OCI-LY1 (cell line): Measurements from ENCODE around the gene EPB41L4A.

Source experiments
- H2AFZ ChIP-seq: fragments of 200-600 bp; sonication (generic), shearing (Covaris generic); 2 replicates; pipeline ENCODE4 v1.6.0; 2014; ENCODE audit warnings: antibody characterized with exemption, mild to moderate bottlenecking, low read length
- H3F3A ChIP-seq: fragments of 200-600 bp; sonication (generic), shearing (Covaris generic); 2 replicates; pipeline ENCODE4 v1.6.0; 2014; ENCODE audit warnings: mild to moderate bottlenecking, antibody characterized with exemption, low read length, moderate library complexity; ENCODE audit not compliant: insufficient read depth
- H3K27ac ChIP-seq: fragments of 200-600 bp; sonication (generic); 2 replicates; pipeline ENCODE4 v1.5.1; 2014; ENCODE audit warnings: low read length, mixed run types, mild to moderate bottlenecking, low read depth; ENCODE audit not compliant: poor library complexity, severe bottlenecking
- H3K27me3 ChIP-seq: fragments of 200-600 bp; sonication (generic); 2 replicates; pipeline ENCODE4 v1.6.0; 2014; ENCODE audit warnings: antibody characterized with exemption, mild to moderate bottlenecking, low read length, moderate library complexity; ENCODE audit not compliant: insufficient read depth
- H3K36me3 ChIP-seq: fragments of 200-600 bp; sonication (generic); 2 replicates; pipeline ENCODE4 v1.6.1; 2014; ENCODE audit warnings: mild to moderate bottlenecking, antibody characterized with exemption, low read length, moderate library complexity, mixed read lengths; ENCODE audit not compliant: insufficient read depth
- H3K4me1 ChIP-seq: fragments of 200-600 bp; sonication (generic); 2 replicates; pipeline ENCODE4 v1.5.1; 2014; ENCODE audit warnings: mild to moderate bottlenecking, low read length, moderate library complexity; ENCODE audit not compliant: insufficient read depth, severe bottlenecking
- H3K4me2 ChIP-seq: fragments of 200-600 bp; sonication (generic), shearing (Covaris generic); 2 replicates; pipeline ENCODE4 v1.6.1; 2014; ENCODE audit warnings: low read length
- H3K4me3 ChIP-seq: fragments of 200-600 bp; sonication (generic); 2 replicates; pipeline ENCODE4 v1.5.1; 2014; ENCODE audit warnings: low read length, low read depth, mild to moderate bottlenecking, mixed read lengths; ENCODE audit not compliant: poor library complexity, severe bottlenecking
- H3K79me2 ChIP-seq: fragments of 200-600 bp; shearing (Covaris generic); 2 replicates; pipeline ENCODE4 v1.6.1; 2016; ENCODE audit warnings: mixed run types, low read length, mixed read lengths; ENCODE audit not compliant: insufficient read depth
- H3K9ac ChIP-seq: fragments of 200-600 bp; sonication (generic), shearing (Covaris generic); 2 replicates; pipeline ENCODE4 v1.6.1; 2014; ENCODE audit warnings: mild to moderate bottlenecking, low read length, mixed read lengths
- H3K9me2 ChIP-seq: fragments of 200-600 bp; sonication (generic), shearing (Covaris generic); 2 replicates; pipeline ENCODE4 v1.6.1; 2014; ENCODE audit warnings: low read depth, mild to moderate bottlenecking, low read length, mixed read lengths
- H3K9me3 ChIP-seq: fragments of 200-600 bp; shearing (Covaris generic); 2 replicates; pipeline ENCODE4 v1.6.1; 2014; ENCODE audit warnings: low read length, mixed read lengths
- H4K20me1 ChIP-seq: fragments of 200-600 bp; sonication (generic), shearing (Covaris generic); 2 replicates; pipeline ENCODE4 v1.6.0; 2016; ENCODE audit warnings: mild to moderate bottlenecking, low read length; ENCODE audit not compliant: insufficient read depth
- CTCF ChIP-seq: fragments of 200-600 bp; sonication (generic), shearing (Covaris generic); IDR thresholded peaks from 2 replicates; pipeline ENCODE4 v1.5.1; 2017; ENCODE audit warnings: mild to moderate bottlenecking, antibody characterized with exemption, low read length, moderate library complexity, mixed read lengths
- EZH2 ChIP-seq: fragments of 200-600 bp; sonication (generic), shearing (Covaris generic); IDR thresholded peaks from 2 replicates; pipeline ENCODE4 v1.8.0; 2017; ENCODE audit warnings: borderline replicate concordance, mixed run types, mild to moderate bottlenecking, antibody characterized with exemption, low read length, moderate library complexity, mixed read lengths

EPB41L4A gene

GRCh38 chr5:112385969-112386368, 33.1 kb downstream of the EPB41L4A start:
- Histone ChIP-seq H3K9ac (no peak overlapping the region), H3K27ac (no peak overlapping the region), H3K9me2 (no peaks in the 10 kb centered on the region), H4K20me1 (no peaks in the 10 kb centered on the region), H3K4me2 (no peak overlapping the region), H3K4me3 (no peak overlapping the region), H3K27me3 (no peaks in the 10 kb centered on the region), H3K36me3 (no peaks in the 10 kb centered on the region), H3K79me2 (no peaks in the 10 kb centered on the region), H2AFZ (no peak overlapping the region), H3K4me1 (peaks cover 6% of the 10 kb centered on the region), H3F3A (no peaks in the 10 kb centered on the region), H3K9me3 (no peaks in the 10 kb centered on the region)
- TF ChIP-seq EZH2, result no peak
- TF ChIP-seq CTCF, result no peak

- Histone ChIP-seq H3K9ac (no peak overlapping the region), H3K9me3 (no peaks in the 10 kb centered on the region), H3F3A (no peaks in the 10 kb centered on the region), H3K4me1 (peaks cover 6% of the 10 kb centered on the region), H3K4me2 (no peak overlapping the region), H3K4me3 (no peak overlapping the region), H3K27me3 (no peaks in the 10 kb centered on the region), H2AFZ (no peak overlapping the region), H3K79me2 (no peaks in the 10 kb centered on the region), H3K36me3 (no peaks in the 10 kb centered on the region), H3K9me2 (no peaks in the 10 kb centered on the region), H4K20me1 (no peaks in the 10 kb centered on the region), H3K27ac (no peak overlapping the region)
- no peak for TF ChIP-seq EZH2
- TF ChIP-seq CTCF, result no peak
Observed at GRCh38 chr5:112385566-112385965, 33.5 kb downstream of the EPB41L4A start.

- H4K20me1 ChIP-seq, result no peaks in the 10 kb centered on the region
- H3K4me2 ChIP-seq, result no peak overlapping the region
- H3K9me3 ChIP-seq, result no peaks in the 10 kb centered on the region
- TF ChIP-seq EZH2, result no peak
- TF ChIP-seq CTCF, result no peak
- H3K4me3 ChIP-seq, result no peak overlapping the region
- H3K9me2 ChIP-seq, result no peaks in the 10 kb centered on the region
- H3K27ac ChIP-seq, result no peak overlapping the region
- H2AFZ ChIP-seq, result no peak overlapping the region
- H3K4me1 ChIP-seq, result peaks cover 6% of the 10 kb centered on the region
- no peaks in the 10 kb centered on the region for H3K27me3 ChIP-seq
- no peaks in the 10 kb centered on the region for H3K36me3 ChIP-seq
- no peaks in the 10 kb centered on the region for H3K79me2 ChIP-seq
- H3K9ac ChIP-seq, result no peak overlapping the region
- H3F3A ChIP-seq, result no peaks in the 10 kb centered on the region
Observed at GRCh38 chr5:112384523-112384922, 34.6 kb downstream of the EPB41L4A start.
